Measurements from ENCODE around the gene SSX2. TPM values are rescaled to one million over a fixed set of nuclear protein-coding genes. Genes with fewer than 3 reads are reported as not detected.
"Not testable (repeated sequence)": the region's sequence is repeated elsewhere in the genome, so short reads cannot be mapped to it uniquely, and the experiment has no call there.

SSX2 gene
- total and polyA plus RNA-seq, 9 of the 15 experiments (the other 6 are each of a cell fraction or from before 2014, with no cell fraction given) = 1.8 to 87.5 (median 66.6) TPM

DNA sequence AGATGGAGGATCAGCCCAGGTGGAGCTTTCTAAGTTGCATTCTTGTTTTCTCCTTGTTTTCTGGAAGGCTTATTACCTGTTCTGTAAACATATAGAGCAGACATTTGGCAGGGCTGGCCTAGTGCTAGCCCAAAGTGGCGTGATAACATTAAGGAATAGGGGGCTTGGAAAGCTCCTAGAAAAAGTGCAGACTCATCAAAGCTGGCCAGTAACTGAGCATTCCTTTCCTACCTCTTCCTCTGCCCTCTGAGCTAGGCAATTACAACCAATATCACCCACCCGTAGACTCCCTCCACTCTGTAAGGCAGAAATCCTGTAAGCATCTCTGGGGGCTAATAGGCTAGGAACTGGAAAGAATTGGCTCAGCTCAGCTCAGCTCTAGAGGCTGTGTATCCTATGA lies 44.8 kb downstream of the SSX2 start:
- H3K27ac ChIP-seq (ENCODE audit: extremely low read depth, low read depth, low read length); FAIRE-seq; H3K9me1 ChIP-seq (ENCODE audit: control insufficient read depth, insufficient read depth, low read length); H3K4me3 ChIP-seq; POLR2A ChIA-PET; H3K79me2 ChIP-seq (ENCODE audit: control insufficient read depth, insufficient read depth, low read length); H3K4me1 ChIP-seq (replicated peaks in 1 of 2; ENCODE audit: control insufficient read depth in 2 of 2, insufficient read depth in 2 of 2, low read length in 2 of 2); ATAC-seq; H3K36me3 ChIP-seq (ENCODE audit: control insufficient read depth, insufficient read depth, low read length); H3K9ac ChIP-seq (ENCODE audit: insufficient read depth in 1 of 2, low read depth in 2 of 2, low read length in 2 of 2); BruUV-seq (replicated peaks); H4K20me1 ChIP-seq (replicated peaks; ENCODE audit: control insufficient read depth, insufficient read depth, low read length); H3K9me3 ChIP-seq (replicated peaks; ENCODE audit: control insufficient read depth, insufficient read depth, low read depth, low read length); H3K27me3 ChIP-seq (ENCODE audit: control insufficient read depth in 2 of 2, insufficient read depth in 2 of 2, low read length in 2 of 2); DNase-seq (ENCODE audit: extremely low read depth in 1 of 4, low spot score in 3 of 4); H3K4me2 ChIP-seq (ENCODE audit: insufficient read depth, low read length); CTCF ChIA-PET (ENCODE audit: low intra/inter-chr PET ratio); H2AFZ ChIP-seq (ENCODE audit: low read depth, low read length); intact Hi-C loops (cut with micrococcal nuclease): not testable (repeated sequence)
- 5% methylated on average over 2 of the region's 2 CpGs for WGBS (ENCODE audit: insufficient coverage, low coverage, missing lambda C conversion rate)
- peak; percentile 56 for TF ChIP-seq ZNF316 (IDR thresholded peaks at IDR 0.05)
- peak; percentile 51 for TF ChIP-seq C11orf30 (IDR thresholded peaks at IDR 0.05; ENCODE audit: low read depth)
- peak; percentile 29; the same call in 1 of the 2 replicates for TF ChIP-seq MAFG (tag; conservative IDR thresholded peaks at IDR 0.05)
- in situ Hi-C loops (cut with MboI) = loop anchor here (25.0 kb wide), 1 partner anchor 100 kb away; the partner anchor contains the start of gene SSX2B

DNA sequence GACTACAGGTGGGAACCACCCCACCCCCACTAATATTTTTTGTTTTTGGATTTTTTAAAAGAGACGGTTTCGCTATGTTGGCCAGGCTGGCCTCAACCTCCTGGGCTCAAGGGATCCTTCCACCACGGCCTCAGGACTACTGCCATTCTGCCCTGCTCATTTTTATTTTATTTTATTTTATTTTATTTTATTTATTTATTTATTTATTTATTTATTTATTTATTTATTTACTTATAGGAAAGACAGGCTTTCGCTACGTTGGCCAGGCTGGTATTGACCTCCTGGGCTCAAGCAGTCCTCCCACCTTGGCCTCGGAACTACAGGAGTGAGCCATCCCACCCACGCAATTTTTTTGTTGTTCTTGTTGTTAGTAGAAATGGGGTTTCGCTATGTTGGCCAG lies 51.5 kb downstream of the SSX2 start:
- H3K4me2 ChIP-seq (ENCODE audit: insufficient read depth, low read length); FAIRE-seq; BruUV-seq (replicated peaks): not testable (repeated sequence)

More for the DNA sequence above, 51.5 kb downstream of the SSX2 start:
- intact Hi-C loops (cut with micrococcal nuclease); H3K9me1 ChIP-seq (ENCODE audit: control insufficient read depth, insufficient read depth, low read length); H3K79me2 ChIP-seq (ENCODE audit: control insufficient read depth, insufficient read depth, low read length); H3K9me3 ChIP-seq (replicated peaks; ENCODE audit: control insufficient read depth, insufficient read depth, low read depth, low read length); H3K4me3 ChIP-seq; POLR2A ChIA-PET; H2AFZ ChIP-seq (ENCODE audit: low read depth, low read length); H3K36me3 ChIP-seq (ENCODE audit: control insufficient read depth, insufficient read depth, low read length); H3K4me1 ChIP-seq (replicated peaks in 1 of 2; ENCODE audit: control insufficient read depth in 2 of 2, insufficient read depth in 2 of 2, low read length in 2 of 2); H3K27ac ChIP-seq (ENCODE audit: extremely low read depth, low read depth, low read length); DNase-seq (ENCODE audit: extremely low read depth in 1 of 4, low spot score in 3 of 4); H3K9ac ChIP-seq (ENCODE audit: insufficient read depth in 1 of 2, low read depth in 2 of 2, low read length in 2 of 2); ATAC-seq; H4K20me1 ChIP-seq (replicated peaks; ENCODE audit: control insufficient read depth, insufficient read depth, low read length); CTCF ChIA-PET (ENCODE audit: low intra/inter-chr PET ratio); H3K27me3 ChIP-seq (ENCODE audit: control insufficient read depth in 2 of 2, insufficient read depth in 2 of 2, low read length in 2 of 2): not testable (repeated sequence)
- in situ Hi-C loops (cut with MboI) = loop anchor here (25.0 kb wide), 1 partner anchor 107 kb away; the partner anchor contains the start of gene SSX2B
- WGBS (ENCODE audit: insufficient coverage, low coverage, missing lambda C conversion rate) = 5% methylated on average over 7 of the region's 8 CpGs

Measured in K562 (cell line).